Pancreas (tissue), 10 donors: ENCODE results near the gene PKLR. TPM values are rescaled to one million over a fixed set of nuclear protein-coding genes. Genes with fewer than 3 reads are reported as not detected.
"Not testable (repeated sequence)": the region's sequence is repeated elsewhere in the genome, so short reads cannot be mapped to it uniquely, and the experiment has no call there.

Experiments
- ATAC-seq, 4 donors: fragments of 200-7000 bp; cut with Tn5 transposase; one replicate each; pipeline versions ENCODE4 v1.8.0 to v1.9.1; 2020; ENCODE audit warnings: mild to moderate bottlenecking in 4 of 4, moderate library complexity in 4 of 4
- DNase-seq, 6 donors: peaks; one replicate each; pipeline ENCODE4 v3.0.0-alpha.2; 2020
- FAIRE-seq: peaks from 2 replicates; lab custom pipeline; 2012; peaks lifted over from hg19 to GRCh38; lab: Jason Lieb, UNC
- H3K27ac ChIP-seq, 4 donors: fragments of 200-600 bp; sonication (generic); 1 replicate in 3 of 4; 2 replicates in 1 of 4; pipeline versions ENCODE4 v1.5.0 to v1.8.0; 2020
- H3K27me3 ChIP-seq, 4 donors: fragments of 200-600 bp; one replicate each; pipeline ENCODE4 v1.8.0; 2021
- H3K36me3 ChIP-seq, 3 donors: fragments of 200-600 bp; sonication (generic) in 1 of 3; one replicate each; pipeline versions ENCODE4 v1.5.0 to v1.8.0; 2020 to 2021
- H3K4me1 ChIP-seq, 3 donors: fragments of 200-600 bp; one replicate each; pipeline ENCODE4 v1.8.0; 2021
- H3K4me3 ChIP-seq, 4 donors: fragments of 200-600 bp; sonication (generic) in 2 of 4; one replicate each; pipeline versions ENCODE4 v1.5.0 to v1.8.0; 2020 to 2021
- H3K9me3 ChIP-seq, 4 donors: fragments of 200-600 bp; one replicate each; pipeline ENCODE4 v1.8.0; 2021
- WGBS, 2 donors: extraction: QIAGEN DNeasy Blood & Tissue Kit; methylation state at CpG; one replicate each; pipeline ENCODE4 v1.1.7; 2013; 5-methylcytosine and 5-hydroxymethylcytosine counted together
- intact Hi-C, 3 donors: fragments of 100-400 bp; cut with DNase I; formaldehyde crosslinking; loops; one replicate each; pipeline versions ENCODE4 v1.11.1 to v1.14.2; 2022
- polyA plus RNA-seq, 2 donors: library from polyadenylated mRNA; stranded (reverse); fragments of 200-250 nt; gene quantifications; one replicate each; pipeline ENCODE4 v1.2.3, GENCODE V29; 2013
- total RNA-seq, 6 donors: library from RNA; stranded (reverse); fragmentation: NEBNext Ultra II Directional in 4 of 6; extraction: Animal tissue kit (Norgen Biotek cat#: 25700) in 4 of 6; gene quantifications; one replicate each; pipeline versions ENCODE4 v1.2.1 to v1.2.4, GENCODE V29; 2021 to 2023
- TF ChIP-seq, protein P1 (sequence below), 4 donors: fragments of 200-600 bp; sonication (generic) in 3 of 4; IDR thresholded peaks; one replicate each; pipeline versions ENCODE4 v1.5.0 to v1.8.0; 2021; ENCODE audit warnings: antibody characterized with exemption in 4 of 4
- donor health status: healthy with polysubstance abuse.
- donor health status: DM: no; HTN: no; CAD: no; lungs with moderate emphysema.
- donor health status: DM: no; HTN: no; CAD: no.
- donor health status: control.
- donor health status: control.
- donor health status: Bipolar disorder and iron deficiency.
- donor health status: DM: yes; HTN: yes; CAD: no.
- donor health status: DM: no; HTN: no; CAD: no.
- donor health status: DM: no; HTN: no; CAD: no.
- donor health status: DM: yes; HTN: yes; CAD: no.

Gene PKLR
- total and polyA plus RNA-seq, 8 donors, result 0.19 to 0.22 TPM; not detected in 6

DNA sequence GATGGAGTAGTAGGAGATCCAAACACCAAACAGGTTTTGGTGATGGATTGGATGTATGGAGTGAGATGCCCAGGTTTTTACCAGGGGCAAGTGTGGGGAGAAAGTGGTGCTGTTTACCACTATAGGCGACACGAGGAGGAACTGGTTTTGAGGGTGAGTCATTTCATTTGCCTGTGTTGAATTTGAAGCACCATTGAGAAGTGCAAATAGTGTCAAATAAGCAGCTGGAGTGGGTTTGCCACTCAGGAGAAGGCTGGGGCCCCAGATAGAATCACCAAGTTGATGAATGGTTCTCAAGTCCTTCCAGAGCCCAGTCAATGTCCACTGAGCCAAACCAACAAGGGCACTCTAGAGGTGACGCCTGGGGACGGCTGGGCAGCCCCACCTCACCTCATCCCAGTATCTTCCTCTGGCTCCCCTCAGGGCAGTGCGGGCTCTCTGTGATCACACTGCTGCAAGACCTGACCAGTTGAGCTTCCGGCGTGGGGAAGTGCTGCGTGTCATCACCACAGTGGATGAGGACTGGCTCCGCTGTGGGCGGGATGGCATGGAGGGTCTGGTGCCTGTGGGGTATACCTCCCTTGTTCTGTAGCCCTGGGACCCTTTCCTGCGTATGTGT, 28.9 kb upstream of the PKLR start:
- no peak overlapping the region for H3K27ac ChIP-seq
- H3K4me3 ChIP-seq, result no peak overlapping the region
- no peaks in the 10 kb centered on the region for H3K9me3 ChIP-seq
- TF ChIP-seq, protein P1, sequence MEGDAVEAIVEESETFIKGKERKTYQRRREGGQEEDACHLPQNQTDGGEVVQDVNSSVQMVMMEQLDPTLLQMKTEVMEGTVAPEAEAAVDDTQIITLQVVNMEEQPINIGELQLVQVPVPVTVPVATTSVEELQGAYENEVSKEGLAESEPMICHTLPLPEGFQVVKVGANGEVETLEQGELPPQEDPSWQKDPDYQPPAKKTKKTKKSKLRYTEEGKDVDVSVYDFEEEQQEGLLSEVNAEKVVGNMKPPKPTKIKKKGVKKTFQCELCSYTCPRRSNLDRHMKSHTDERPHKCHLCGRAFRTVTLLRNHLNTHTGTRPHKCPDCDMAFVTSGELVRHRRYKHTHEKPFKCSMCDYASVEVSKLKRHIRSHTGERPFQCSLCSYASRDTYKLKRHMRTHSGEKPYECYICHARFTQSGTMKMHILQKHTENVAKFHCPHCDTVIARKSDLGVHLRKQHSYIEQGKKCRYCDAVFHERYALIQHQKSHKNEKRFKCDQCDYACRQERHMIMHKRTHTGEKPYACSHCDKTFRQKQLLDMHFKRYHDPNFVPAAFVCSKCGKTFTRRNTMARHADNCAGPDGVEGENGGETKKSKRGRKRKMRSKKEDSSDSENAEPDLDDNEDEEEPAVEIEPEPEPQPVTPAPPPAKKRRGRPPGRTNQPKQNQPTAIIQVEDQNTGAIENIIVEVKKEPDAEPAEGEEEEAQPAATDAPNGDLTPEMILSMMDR (IDR thresholded peaks at IDR 0.05), result no peak
- DNase-seq, result no peak
- H3K36me3 ChIP-seq, result peaks cover 0 to 20% (median 3%) of the 10 kb centered on the region in 3 donors
- FAIRE-seq, result no peak
- H3K27me3 ChIP-seq, result no peaks in the 10 kb centered on the region
- intact Hi-C loops, result loop anchor here in 1 of 3 donors (10.0 kb wide), 1 partner anchor 75 kb away; the partner anchor contains the start of gene ENTREP3
- ATAC-seq, result no peak
- no peaks in the 10 kb centered on the region for H3K4me1 ChIP-seq
- 93 to 94% methylated on average over 11 of the region's 11 CpGs for WGBS, 2 donors

DNA sequence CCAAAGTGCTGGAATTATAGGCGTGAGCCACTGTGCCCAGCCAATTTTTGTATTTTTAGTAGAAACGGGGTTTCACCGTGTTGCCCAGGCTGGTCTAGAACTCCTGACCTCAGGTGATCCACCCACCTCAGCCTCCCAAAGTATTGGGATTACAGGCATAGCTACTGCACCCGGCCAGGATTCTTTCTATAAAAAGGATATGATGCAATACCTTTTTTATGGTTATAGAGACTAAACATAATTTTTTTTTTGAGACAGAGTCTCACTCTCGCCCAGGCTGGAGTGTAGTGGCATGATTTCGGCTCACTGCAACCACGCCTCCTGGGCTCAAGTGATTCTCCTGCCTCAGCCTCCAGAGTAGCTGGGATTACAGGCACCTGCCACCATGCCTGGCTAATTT, 27.6 kb upstream of the PKLR start:
- H3K27me3 ChIP-seq, H3K27ac ChIP-seq, H3K9me3 ChIP-seq, ATAC-seq, DNase-seq, H3K4me1 ChIP-seq, H3K4me3 ChIP-seq, FAIRE-seq: not testable (repeated sequence)
- intact Hi-C loops, result loop anchor here in 1 of 3 donors (10.0 kb wide), 1 partner anchor 74 kb away; the partner anchor contains the start of gene ENTREP3
- 91 to 93% methylated on average over 7 of the region's 7 CpGs for WGBS, 2 donors
- peaks cover 0 to 13% (median 3%) of the 10 kb centered on the region in 3 donors for H3K36me3 ChIP-seq

DNA sequence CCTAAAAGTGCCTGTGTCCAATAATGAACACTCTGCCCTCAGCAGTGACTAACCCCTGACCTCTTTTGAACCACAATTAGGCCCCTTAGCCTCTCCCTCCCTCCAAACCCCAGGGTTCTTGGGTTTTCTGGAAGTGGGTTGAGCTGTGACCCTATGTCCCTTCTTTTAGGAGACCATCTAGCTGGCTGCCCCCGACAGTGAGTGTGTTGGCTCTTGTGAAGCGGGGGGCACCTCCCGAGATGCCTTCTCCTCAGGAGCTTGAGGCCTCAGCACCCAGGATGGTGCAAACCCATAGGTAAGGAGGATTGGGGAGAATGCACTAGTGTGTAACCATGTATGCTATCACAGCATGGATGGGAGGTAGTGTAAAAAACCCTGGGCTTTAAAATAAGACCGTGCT, 26.7 kb upstream of the PKLR start:
- Histone ChIP-seq H3K36me3 (peaks cover 0 to 13% (median 3%) of the 10 kb centered on the region in 3 donors), H3K4me1 (no peaks in the 10 kb centered on the region), H3K9me3 (no peaks in the 10 kb centered on the region), H3K27me3 (no peaks in the 10 kb centered on the region), H3K4me3 (no peak overlapping the region), H3K27ac (no peak overlapping the region)
- FAIRE-seq, result no peak
- WGBS, 2 donors, result 82 to 89% methylated on average over 4 of the region's 4 CpGs
- TF ChIP-seq, protein P1 (IDR thresholded peaks at IDR 0.05), result no peak
- intact Hi-C loops, result loop anchor here in 1 of 3 donors (10.0 kb wide), 1 partner anchor 73 kb away; the partner anchor contains the start of gene ENTREP3
- no peak for DNase-seq
- ATAC-seq, result no peak

DNA sequence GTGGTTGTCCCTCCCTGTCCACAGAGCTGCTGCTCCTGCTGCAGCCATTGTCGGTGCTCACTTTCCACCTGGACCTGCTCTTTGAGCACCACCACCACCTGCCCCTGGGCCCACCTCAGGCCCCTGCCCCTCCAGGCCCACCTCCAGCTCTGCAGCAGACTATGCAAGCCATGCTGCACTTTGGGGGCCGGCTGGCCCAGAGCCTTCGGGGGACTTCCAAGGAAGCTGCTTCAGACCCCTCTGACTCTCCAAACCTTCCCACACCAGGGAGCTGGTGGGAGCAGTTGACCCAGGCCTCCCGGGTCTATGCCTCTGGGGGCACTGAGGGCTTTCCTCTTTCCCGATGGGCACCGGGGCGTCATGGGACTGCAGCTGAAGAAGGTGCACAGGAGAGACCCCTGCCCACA, 25.4 kb upstream of the PKLR start:
- TF ChIP-seq, protein P1 (IDR thresholded peaks at IDR 0.05), result no peak
- 89 to 90% methylated on average over 7 of the region's 7 CpGs for WGBS, 2 donors
- DNase-seq (peak in 2 of 6 donors; percentile 34 to 79), FAIRE-seq (no peak), ATAC-seq (no peak)
- Histone ChIP-seq H3K36me3 (peaks cover 0 to 13% (median 3%) of the 10 kb centered on the region in 3 donors), H3K9me3 (no peaks in the 10 kb centered on the region), H3K4me3 (no peak overlapping the region), H3K27me3 (no peaks in the 10 kb centered on the region), H3K4me1 (peaks cover 0 to 7% (median 0%) of the 10 kb centered on the region in 3 donors), H3K27ac (no peak overlapping the region)
- intact Hi-C loops, result loop anchor here in 1 of 3 donors (10.0 kb wide), 1 partner anchor 72 kb away; the partner anchor contains the start of gene ENTREP3

DNA sequence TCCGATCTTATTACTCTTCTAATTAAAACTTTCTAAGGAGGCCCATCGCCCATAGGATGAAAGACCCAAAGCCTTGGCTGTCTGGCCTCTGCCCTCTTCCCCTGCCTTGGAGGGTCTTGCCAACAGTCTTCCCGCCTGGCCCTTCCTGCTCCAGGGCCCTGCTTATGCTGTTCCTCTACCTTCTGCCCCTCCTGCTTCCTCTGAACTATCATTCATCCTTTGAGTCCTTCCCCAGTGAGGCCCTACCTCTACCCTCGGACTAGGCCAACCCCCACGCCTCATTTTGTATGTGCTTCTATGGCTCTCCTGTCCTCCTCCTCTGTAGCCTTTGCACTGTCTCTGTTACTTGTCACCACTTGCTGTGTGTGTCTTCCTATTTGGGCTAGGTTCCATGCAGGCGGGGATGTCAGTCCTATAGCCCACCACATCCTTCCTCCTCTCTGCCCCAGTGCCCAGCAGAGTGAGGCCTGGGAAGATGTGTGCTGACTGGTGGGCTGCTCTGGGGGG, 24.8 kb upstream of the PKLR start:
- Histone ChIP-seq H3K36me3 (peaks cover 0 to 9% (median 0%) of the 10 kb centered on the region in 3 donors), H3K27ac (no peak overlapping the region), H3K4me3 (no peak overlapping the region), H3K27me3 (no peaks in the 10 kb centered on the region), H3K9me3 (no peaks in the 10 kb centered on the region), H3K4me1 (peaks cover 0 to 7% (median 0%) of the 10 kb centered on the region in 3 donors)
- intact Hi-C loops, result loop anchor here in 1 of 3 donors (10.0 kb wide), 1 partner anchor 71 kb away; the partner anchor contains the start of gene ENTREP3
- 86 to 97% methylated on average over 6 of the region's 6 CpGs for WGBS, 2 donors
- TF ChIP-seq, protein P1 (IDR thresholded peaks at IDR 0.05), result no peak
- DNase-seq, result no peak
- no peak for ATAC-seq
- no peak for FAIRE-seq
